ENCODE data around the gene BNIPL.

GRCh38 chr1:151006327-151007052, 29.9 kb upstream of the BNIPL start, which contains the start of gene MINDY1:
- TF ChIP-seq POLR2AphosphoS5 (IDR thresholded peaks at IDR 0.05; ENCODE audit: low read depth, low read length) (no peak), POLR2A (IDR thresholded peaks at IDR 0.05; ENCODE audit: low read depth, low read length) (no peak)

All from GM12891 (cell line).